Psoas muscle (tissue), 8 donors: Measurements from ENCODE around the gene SLC5A10. TPM values are rescaled to one million over a fixed set of nuclear protein-coding genes. Genes with fewer than 3 reads are reported as not detected.

Experiments
- ATAC-seq, 4 donors: fragments of 200-7000 bp; cut with Tn5 transposase; one replicate each; pipeline ENCODE4 v1.9.1; 2020; ENCODE audit warnings: moderate library complexity in 3 of 4, mild to moderate bottlenecking in 2 of 4
- DNase-seq, 2 donors: peaks; one replicate each; pipeline ENCODE4 v3.0.0-alpha.2; 2020
- H3K27ac ChIP-seq: fragments of 200-600 bp; one replicate; pipeline ENCODE4 v1.8.0; 2022
- H3K27me3 ChIP-seq, 3 donors: fragments of 200-600 bp in 1 of 3; one replicate each; pipeline versions ENCODE4 v1.6.1 to v1.8.0; 2013 to 2022; ENCODE audit warnings: low read length in 2 of 3, mild to moderate bottlenecking in 2 of 3, moderate library complexity in 1 of 3; ENCODE audit not compliant: insufficient read depth in 3 of 3
- H3K36me3 ChIP-seq, 2 donors: fragments of 200-600 bp in 1 of 2; one replicate each; pipeline versions ENCODE4 v1.6.1 to v1.8.0; 2013 to 2022; ENCODE audit warnings: low read depth in 1 of 2, mild to moderate bottlenecking in 1 of 2, moderate library complexity in 1 of 2; ENCODE audit not compliant: insufficient read depth in 1 of 2
- H3K4me1 ChIP-seq: fragments of 200-600 bp; one replicate; pipeline ENCODE4 v1.8.0; 2022
- H3K4me3 ChIP-seq: fragments of 200-600 bp; one replicate; pipeline ENCODE4 v1.8.0; 2022; ENCODE audit warnings: mild to moderate bottlenecking
- H3K9me3 ChIP-seq: fragments of 200-600 bp; one replicate; pipeline ENCODE4 v1.8.0; 2022
- CTCF ChIP-seq: fragments of 200-600 bp; IDR thresholded peaks from one replicate; pipeline ENCODE4 v1.8.0; 2022; ENCODE audit warnings: antibody characterized with exemption
- WGBS, 3 donors: extraction: QIAGEN DNeasy Blood & Tissue Kit; methylation state at CpG; one replicate each; pipeline versions ENCODE4 v1.1.6 to v1.1.7; 2013; 5-methylcytosine and 5-hydroxymethylcytosine counted together
- intact Hi-C, 2 donors: fragments of 100-400 bp; cut with DNase I; formaldehyde crosslinking; loops; one replicate each; pipeline versions ENCODE4 v1.11.0 to v1.14.2; 2022
- polyA plus RNA-seq, 3 donors: library from polyadenylated mRNA; stranded (reverse); fragments of 200-250 nt; gene quantifications; one replicate each; pipeline ENCODE4 v1.2.3, GENCODE V29; 2013
- total RNA-seq, 4 donors: library from RNA; stranded (reverse); fragmentation: NEBNext Ultra II Directional in 2 of 4; extraction: Animal tissue kit (Norgen Biotek cat#: 25700) in 2 of 4; gene quantifications; one replicate each; pipeline versions ENCODE4 v1.2.1 to v1.2.4, GENCODE V29; 2021 to 2023
- donor health status: healthy with polysubstance abuse.
- donor health status: DM: no; HTN: no; CAD: no; lungs with moderate emphysema.
- donor health status: Bipolar disorder and iron deficiency.
- donor health status: healthy.
- donor health status: DM: yes; HTN: yes; CAD: no.
- donor health status: DM: no; HTN: no; CAD: no.
- donor health status: DM: no; HTN: no; CAD: no.
- donor health status: DM: yes; HTN: yes; CAD: no.

The SLC5A10 gene
- total and polyA plus RNA-seq, 7 donors: 0.03 TPM; not detected in 6

GRCh38 chr17:18949566-18949965, 2.4 kb upstream of the SLC5A10 start:
- ATAC-seq (no peak), DNase-seq (no peak)
- no peaks in the 10 kb centered on the region for H3K4me1 ChIP-seq
- H3K36me3 ChIP-seq: no peaks in the 10 kb centered on the region
- TF ChIP-seq CTCF: no peak
- H3K9me3 ChIP-seq: no peaks in the 10 kb centered on the region
- WGBS, 3 donors: 41 to 60% (median 56%) methylated on average over 6 of the region's 6 CpGs
- H3K4me3 ChIP-seq: no peak overlapping the region
- intact Hi-C loops: no loop called here
- peaks cover 0 to 35% (median 7%) of the 10 kb centered on the region in 3 donors for H3K27me3 ChIP-seq
- no peak overlapping the region for H3K27ac ChIP-seq

- ATAC-seq (no peak), DNase-seq (no peak)
- WGBS, 3 donors: 70 to 72% (median 70%) methylated on average over 4 of the region's 4 CpGs
- H3K27me3 ChIP-seq: peaks cover 0 to 35% (median 7%) of the 10 kb centered on the region in 3 donors
- no peaks in the 10 kb centered on the region for H3K4me1 ChIP-seq
- no peaks in the 10 kb centered on the region for H3K9me3 ChIP-seq
- no peak for TF ChIP-seq CTCF
- no peak overlapping the region for H3K27ac ChIP-seq
- no peaks in the 10 kb centered on the region for H3K36me3 ChIP-seq
- intact Hi-C loops: no loop called here
- H3K4me3 ChIP-seq: no peak overlapping the region
Observed at GRCh38 chr17:18950346-18950745, 1.6 kb upstream of the SLC5A10 start.

GRCh38 chr17:18950944-18951905, 740 bp upstream of the SLC5A10 start:
- Histone ChIP-seq H3K27ac (no peak overlapping the region), H3K36me3 (no peaks in the 10 kb centered on the region), H3K4me3 (no peak overlapping the region), H3K4me1 (no peaks in the 10 kb centered on the region), H3K27me3 (peaks cover 0 to 30% (median 7%) of the 10 kb centered on the region in 3 donors), H3K9me3 (no peaks in the 10 kb centered on the region)
- intact Hi-C loops: no loop called here
- ATAC-seq (peak in 2 of 4 donors; percentile 21 to 28), DNase-seq (no peak)
- TF ChIP-seq CTCF: no peak
- WGBS, 3 donors: 34 to 49% (median 36%) methylated on average over 34 of the region's 34 CpGs

- TF ChIP-seq CTCF: no peak
- intact Hi-C loops: no loop called here
- 91 to 96% (median 95%) methylated on average over 14 of the region's 14 CpGs for WGBS, 3 donors
- H3K36me3 ChIP-seq: no peaks in the 10 kb centered on the region
- H3K27me3 ChIP-seq: peaks cover 0 to 26% (median 7%) of the 10 kb centered on the region in 3 donors
- DNase-seq (no peak), ATAC-seq (no peak)
- no peak overlapping the region for H3K27ac ChIP-seq
- no peaks in the 10 kb centered on the region for H3K4me1 ChIP-seq
- H3K4me3 ChIP-seq: no peak overlapping the region
- no peaks in the 10 kb centered on the region for H3K9me3 ChIP-seq
Observed at GRCh38 chr17:18953231-18953728, 1.3 kb downstream of the SLC5A10 start.
